ENCODE data around the gene GNRHR. TPM values are rescaled to one million over a fixed set of nuclear protein-coding genes. Genes with fewer than 3 reads are reported as not detected.

GNRHR gene
- total and polyA plus RNA-seq, 4 donors, result 0.15 TPM; not detected in 3

GRCh38 chr4:67719953-67720617 lies 34.1 kb downstream of the GNRHR start:
- Histone ChIP-seq H3K27me3 (ENCODE audit: control insufficient read depth in 4 of 4, insufficient read depth in 4 of 4, low read length in 3 of 4) (no peaks in the 10 kb centered on the region), H3K4me1 (ENCODE audit: control insufficient read depth in 4 of 4, insufficient read depth in 4 of 4, low read length in 3 of 4) (peaks cover 0 to 2% (median 1%) of the 10 kb centered on the region in 4 donors), H3K9ac (ENCODE audit: low read depth in 1 of 2, low read length in 2 of 2) (no peak overlapping the region), H3K9me3 (ENCODE audit: control insufficient read depth in 4 of 4, low read length in 3 of 4) (no peaks in the 10 kb centered on the region), H3K27ac (ENCODE audit: low read depth in 1 of 2, low read length in 2 of 2) (no peak overlapping the region), H3K4me3 (ENCODE audit: low read depth in 1 of 3, low read length in 3 of 3) (no peak overlapping the region), H3K36me3 (ENCODE audit: control insufficient read depth in 4 of 4, insufficient read depth in 3 of 4, low read depth in 1 of 4, low read length in 3 of 4) (peaks cover 0 to 12% (median 8%) of the 10 kb centered on the region in 4 donors)
- TF ChIP-seq, protein P1, sequence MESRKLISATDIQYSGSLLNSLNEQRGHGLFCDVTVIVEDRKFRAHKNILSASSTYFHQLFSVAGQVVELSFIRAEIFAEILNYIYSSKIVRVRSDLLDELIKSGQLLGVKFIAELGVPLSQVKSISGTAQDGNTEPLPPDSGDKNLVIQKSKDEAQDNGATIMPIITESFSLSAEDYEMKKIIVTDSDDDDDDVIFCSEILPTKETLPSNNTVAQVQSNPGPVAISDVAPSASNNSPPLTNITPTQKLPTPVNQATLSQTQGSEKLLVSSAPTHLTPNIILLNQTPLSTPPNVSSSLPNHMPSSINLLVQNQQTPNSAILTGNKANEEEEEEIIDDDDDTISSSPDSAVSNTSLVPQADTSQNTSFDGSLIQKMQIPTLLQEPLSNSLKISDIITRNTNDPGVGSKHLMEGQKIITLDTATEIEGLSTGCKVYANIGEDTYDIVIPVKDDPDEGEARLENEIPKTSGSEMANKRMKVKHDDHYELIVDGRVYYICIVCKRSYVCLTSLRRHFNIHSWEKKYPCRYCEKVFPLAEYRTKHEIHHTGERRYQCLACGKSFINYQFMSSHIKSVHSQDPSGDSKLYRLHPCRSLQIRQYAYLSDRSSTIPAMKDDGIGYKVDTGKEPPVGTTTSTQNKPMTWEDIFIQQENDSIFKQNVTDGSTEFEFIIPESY (IDR thresholded peaks at IDR 0.05), result no peak
- no peak for TF ChIP-seq GABPA (IDR thresholded peaks at IDR 0.05 in 1 of 2, conservative IDR thresholded peaks at IDR 0.05 in 1 of 2)
- TF ChIP-seq FOXA1 (IDR thresholded peaks at IDR 0.05), result no peak
- no peak for TF ChIP-seq EGR1 (IDR thresholded peaks at IDR 0.05; ENCODE audit: low read depth in 2 of 2)
- TF ChIP-seq, protein P2, sequence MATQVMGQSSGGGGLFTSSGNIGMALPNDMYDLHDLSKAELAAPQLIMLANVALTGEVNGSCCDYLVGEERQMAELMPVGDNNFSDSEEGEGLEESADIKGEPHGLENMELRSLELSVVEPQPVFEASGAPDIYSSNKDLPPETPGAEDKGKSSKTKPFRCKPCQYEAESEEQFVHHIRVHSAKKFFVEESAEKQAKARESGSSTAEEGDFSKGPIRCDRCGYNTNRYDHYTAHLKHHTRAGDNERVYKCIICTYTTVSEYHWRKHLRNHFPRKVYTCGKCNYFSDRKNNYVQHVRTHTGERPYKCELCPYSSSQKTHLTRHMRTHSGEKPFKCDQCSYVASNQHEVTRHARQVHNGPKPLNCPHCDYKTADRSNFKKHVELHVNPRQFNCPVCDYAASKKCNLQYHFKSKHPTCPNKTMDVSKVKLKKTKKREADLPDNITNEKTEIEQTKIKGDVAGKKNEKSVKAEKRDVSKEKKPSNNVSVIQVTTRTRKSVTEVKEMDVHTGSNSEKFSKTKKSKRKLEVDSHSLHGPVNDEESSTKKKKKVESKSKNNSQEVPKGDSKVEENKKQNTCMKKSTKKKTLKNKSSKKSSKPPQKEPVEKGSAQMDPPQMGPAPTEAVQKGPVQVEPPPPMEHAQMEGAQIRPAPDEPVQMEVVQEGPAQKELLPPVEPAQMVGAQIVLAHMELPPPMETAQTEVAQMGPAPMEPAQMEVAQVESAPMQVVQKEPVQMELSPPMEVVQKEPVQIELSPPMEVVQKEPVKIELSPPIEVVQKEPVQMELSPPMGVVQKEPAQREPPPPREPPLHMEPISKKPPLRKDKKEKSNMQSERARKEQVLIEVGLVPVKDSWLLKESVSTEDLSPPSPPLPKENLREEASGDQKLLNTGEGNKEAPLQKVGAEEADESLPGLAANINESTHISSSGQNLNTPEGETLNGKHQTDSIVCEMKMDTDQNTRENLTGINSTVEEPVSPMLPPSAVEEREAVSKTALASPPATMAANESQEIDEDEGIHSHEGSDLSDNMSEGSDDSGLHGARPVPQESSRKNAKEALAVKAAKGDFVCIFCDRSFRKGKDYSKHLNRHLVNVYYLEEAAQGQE (IDR thresholded peaks at IDR 0.05), result no peak
- TF ChIP-seq SP1 (IDR thresholded peaks at IDR 0.05), result no peak
- TF ChIP-seq HNF4A (conservative IDR thresholded peaks at IDR 0.05), result no peak
- DNase-seq (ENCODE audit: low spot score), result no peak
- WGBS, result 94% methylated on average over 3 of the region's 3 CpGs

GRCh38 chr4:67718848-67719247 lies 35.3 kb downstream of the GNRHR start:
- WGBS, result over 99% methylated on average over 2 of the region's 2 CpGs
- no peak for DNase-seq (ENCODE audit: low spot score)
- Histone ChIP-seq H3K27me3 (ENCODE audit: control insufficient read depth in 4 of 4, insufficient read depth in 4 of 4, low read length in 3 of 4) (no peaks in the 10 kb centered on the region), H3K36me3 (ENCODE audit: control insufficient read depth in 4 of 4, insufficient read depth in 3 of 4, low read depth in 1 of 4, low read length in 3 of 4) (peaks cover 1 to 12% (median 8%) of the 10 kb centered on the region in 4 donors), H3K9me3 (ENCODE audit: control insufficient read depth in 4 of 4, low read length in 3 of 4) (no peaks in the 10 kb centered on the region), H3K4me1 (ENCODE audit: control insufficient read depth in 4 of 4, insufficient read depth in 4 of 4, low read length in 3 of 4) (no peaks in the 10 kb centered on the region), H3K9ac (ENCODE audit: low read depth in 1 of 2, low read length in 2 of 2) (no peak overlapping the region), H3K4me3 (ENCODE audit: low read depth in 1 of 3, low read length in 3 of 3) (no peak overlapping the region), H3K27ac (ENCODE audit: low read depth in 1 of 2, low read length in 2 of 2) (no peak overlapping the region)
- TF ChIP-seq, protein P2 (IDR thresholded peaks at IDR 0.05), result no peak
- TF ChIP-seq ATF3 (IDR thresholded peaks at IDR 0.05) (no peak), HNF4A (conservative IDR thresholded peaks at IDR 0.05) (no peak), HNF4G (IDR thresholded peaks at IDR 0.05) (no peak), JUND (IDR thresholded peaks at IDR 0.05) (no peak), RAD21 (IDR thresholded peaks at IDR 0.05) (no peak), RXRA (IDR thresholded peaks at IDR 0.05) (no peak), YY1 (IDR thresholded peaks at IDR 0.05) (no peak), FOXA1 (IDR thresholded peaks at IDR 0.05) (no peak)
- TF ChIP-seq, protein P1 (IDR thresholded peaks at IDR 0.05), result no peak

Measured in liver (tissue), 9 donors.